GM19099 (cell line): ENCODE results near the gene TNFRSF25.

Experiments
- POLR2A ChIP-seq: IDR thresholded peaks from 3 replicates; pipeline ENCODE4 v1.6.1; 2011; ENCODE audit warnings: low read depth; ENCODE audit not compliant: insufficient read length; ENCODE audit errors: extremely low read depth

The TNFRSF25 gene

GRCh38 chr1:6506210-6507036 is 40.5 kb upstream of the TNFRSF25 start:
- no peak for TF ChIP-seq POLR2A

GRCh38 chr1:6505367-6506209 is 39.6 kb upstream of the TNFRSF25 start:
- TF ChIP-seq POLR2A: no peak

- TF ChIP-seq POLR2A: no peak
These were observed 38.9 kb upstream of the TNFRSF25 start for GRCh38 chr1:6504887-6505286.

GRCh38 chr1:6503884-6504602 is 38.1 kb upstream of the TNFRSF25 start:
- TF ChIP-seq POLR2A: no peak

- TF ChIP-seq POLR2A: no peak
These were observed 36.3 kb upstream of the TNFRSF25 start for GRCh38 chr1:6502000-6502891.

- no peak for TF ChIP-seq POLR2A
These were observed 35.4 kb upstream of the TNFRSF25 start for GRCh38 chr1:6501279-6501813.

- TF ChIP-seq POLR2A: no peak
These were observed 34.7 kb upstream of the TNFRSF25 start for GRCh38 chr1:6500544-6501278.

- no peak for TF ChIP-seq POLR2A
These were observed 33.3 kb upstream of the TNFRSF25 start for GRCh38 chr1:6499296-6499695.

GRCh38 chr1:6498576-6499111 is 32.7 kb upstream of the TNFRSF25 start:
- no peak for TF ChIP-seq POLR2A

- no peak for TF ChIP-seq POLR2A
These were observed 32.0 kb upstream of the TNFRSF25 start for GRCh38 chr1:6497867-6498575.

GRCh38 chr1:6497215-6497866 is 31.4 kb upstream of the TNFRSF25 start:
- no peak for TF ChIP-seq POLR2A

GRCh38 chr1:6496890-6497214 is 30.9 kb upstream of the TNFRSF25 start:
- no peak for TF ChIP-seq POLR2A
